Measurements from ENCODE around the gene TMEM132D. TPM values are rescaled to one million over a fixed set of nuclear protein-coding genes. Genes with fewer than 3 reads are reported as not detected.

TMEM132D gene
- total and polyA plus RNA-seq, 2 experiments from 2014 or later = not detected

DNA sequence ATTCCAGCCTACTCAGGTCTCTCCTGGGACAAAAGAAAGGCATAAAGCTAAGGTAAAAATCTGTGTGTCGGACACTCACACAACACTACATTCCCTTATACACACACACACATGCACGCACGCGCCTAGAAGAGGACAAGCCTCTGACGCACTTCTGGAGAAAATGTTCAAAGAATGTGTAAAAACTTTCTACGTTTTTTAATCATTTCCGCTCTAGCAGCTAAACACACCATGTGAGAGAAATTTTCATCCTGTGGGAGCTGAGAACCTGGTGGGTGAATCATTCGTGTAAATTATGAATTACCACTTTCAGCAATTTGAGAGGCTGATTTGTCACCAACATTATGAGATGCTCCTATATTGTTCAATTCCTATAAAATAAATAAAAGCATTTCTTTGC is 494.5 kb downstream of the TMEM132D start:
- Histone ChIP-seq H3K9me3 (ENCODE audit: low read depth) (no peaks in the 10 kb centered on the region), H3K9me2 (ENCODE audit: insufficient read depth) (no peaks in the 10 kb centered on the region), H3K9ac (no peak overlapping the region), H4K20me1 (ENCODE audit: insufficient read depth) (no peaks in the 10 kb centered on the region), H3K4me2 (ENCODE audit: unreplicated experiment) (no peak overlapping the region), H3K27me3 (replicated peaks; ENCODE audit: insufficient read depth) (no peaks in the 10 kb centered on the region), H2AFZ (no peak overlapping the region), H3K27ac (no peak overlapping the region), H3K4me3 (no peak overlapping the region), H3F3A (ENCODE audit: insufficient read depth) (no peaks in the 10 kb centered on the region), H3K79me2 (ENCODE audit: insufficient read depth) (no peaks in the 10 kb centered on the region), H3K36me3 (ENCODE audit: low read depth) (no peaks in the 10 kb centered on the region), H3K4me1 (ENCODE audit: insufficient read depth) (no peaks in the 10 kb centered on the region)
- in situ Hi-C loops (cut with MboI) = no loop called here
- TF ChIP-seq EZH2phosphoT487 (IDR thresholded peaks at IDR 0.05; ENCODE audit: insufficient read depth, low read depth) = no peak
- no peak for TF ChIP-seq EZH2 (IDR thresholded peaks at IDR 0.05; ENCODE audit: insufficient read depth, poor library complexity, severe bottlenecking)
- WGBS, 2 experiments (ENCODE audit: low coverage in 1 of 2, low lambda C conversion rate in 2 of 2, missing lambda C conversion rate in 2 of 2) = 36 to 37% methylated on average over 8 of the region's 8 CpGs
- DNase-seq = no peak

DNA sequence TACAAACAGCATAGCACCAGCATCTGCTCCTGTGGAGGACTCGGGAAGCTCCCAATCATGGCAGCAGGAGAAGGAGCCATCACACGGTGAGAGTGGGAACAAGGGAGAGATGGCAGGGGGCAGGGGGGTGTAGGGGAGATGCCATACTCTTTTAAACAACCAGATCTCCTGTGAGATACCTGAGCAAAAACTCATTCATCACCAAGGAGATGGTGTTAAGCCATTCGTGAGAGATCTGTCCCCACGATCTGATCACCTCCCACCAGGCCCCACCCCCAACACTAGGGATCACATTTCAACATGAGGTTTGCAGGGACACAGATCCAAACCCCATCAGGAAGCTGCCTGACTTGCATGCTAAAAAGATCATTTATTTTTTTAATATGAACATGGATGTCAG is 499.3 kb downstream of the TMEM132D start:
- Histone ChIP-seq H3K27me3 (replicated peaks; ENCODE audit: insufficient read depth) (no peaks in the 10 kb centered on the region), H3K27ac (no peak overlapping the region), H3K9me3 (ENCODE audit: low read depth) (no peaks in the 10 kb centered on the region), H3K9me2 (ENCODE audit: insufficient read depth) (no peaks in the 10 kb centered on the region), H2AFZ (no peak overlapping the region), H3K9ac (no peak overlapping the region), H3K4me1 (ENCODE audit: insufficient read depth) (no peaks in the 10 kb centered on the region), H3K79me2 (ENCODE audit: insufficient read depth) (no peaks in the 10 kb centered on the region), H4K20me1 (ENCODE audit: insufficient read depth) (no peaks in the 10 kb centered on the region), H3F3A (ENCODE audit: insufficient read depth) (no peaks in the 10 kb centered on the region), H3K4me2 (ENCODE audit: unreplicated experiment) (no peak overlapping the region), H3K36me3 (ENCODE audit: low read depth) (no peaks in the 10 kb centered on the region), H3K4me3 (no peak overlapping the region)
- no peak for TF ChIP-seq EZH2 (IDR thresholded peaks at IDR 0.05; ENCODE audit: insufficient read depth, poor library complexity, severe bottlenecking)
- TF ChIP-seq EZH2phosphoT487 (IDR thresholded peaks at IDR 0.05; ENCODE audit: insufficient read depth, low read depth) = no peak
- in situ Hi-C loops (cut with MboI) = no loop called here
- no peak for DNase-seq
- WGBS, 2 experiments (ENCODE audit: low coverage in 1 of 2, low lambda C conversion rate in 2 of 2, missing lambda C conversion rate in 2 of 2) = 12% methylated on average over 3 to 4 of the region's 4 CpGs

DNA sequence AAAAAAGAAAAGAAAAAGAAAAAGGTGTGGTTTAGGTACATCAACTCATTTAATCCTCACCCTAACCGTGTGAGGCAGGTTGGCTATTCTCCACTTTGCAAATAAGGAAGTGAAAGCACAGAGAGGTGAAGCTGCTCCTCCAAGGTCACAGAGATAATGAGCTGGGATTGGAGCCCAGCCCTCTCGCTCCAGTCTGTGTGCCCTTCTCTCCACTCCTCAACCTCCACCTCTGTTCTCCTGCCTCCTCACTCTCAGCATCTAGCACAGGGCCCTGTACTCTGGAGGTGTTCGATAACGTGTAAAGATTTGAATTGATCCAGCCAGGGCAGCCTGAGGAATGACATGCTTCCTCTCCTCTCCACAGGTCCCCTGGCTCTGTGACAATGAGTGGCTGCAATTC is 502.3 kb downstream of the TMEM132D start:
- no peak overlapping the region for H2AFZ ChIP-seq
- H4K20me1 ChIP-seq (ENCODE audit: insufficient read depth) = no peaks in the 10 kb centered on the region
- H3K36me3 ChIP-seq (ENCODE audit: low read depth) = no peaks in the 10 kb centered on the region
- H3K4me2 ChIP-seq (ENCODE audit: unreplicated experiment) = no peak overlapping the region
- H3K27ac ChIP-seq = no peak overlapping the region
- H3K4me1 ChIP-seq (ENCODE audit: insufficient read depth) = no peaks in the 10 kb centered on the region
- H3F3A ChIP-seq (ENCODE audit: insufficient read depth) = no peaks in the 10 kb centered on the region
- WGBS, 2 experiments (ENCODE audit: low coverage in 1 of 2, low lambda C conversion rate in 2 of 2, missing lambda C conversion rate in 2 of 2) = 30 to 31% methylated on average over 4 of the region's 4 CpGs
- H3K9me2 ChIP-seq (ENCODE audit: insufficient read depth) = no peaks in the 10 kb centered on the region
- in situ Hi-C loops (cut with MboI) = no loop called here
- H3K9ac ChIP-seq = no peak overlapping the region
- no peaks in the 10 kb centered on the region for H3K9me3 ChIP-seq (ENCODE audit: low read depth)
- H3K4me3 ChIP-seq = no peak overlapping the region
- DNase-seq = no peak
- H3K79me2 ChIP-seq (ENCODE audit: insufficient read depth) = no peaks in the 10 kb centered on the region
- no peak for TF ChIP-seq EZH2 (IDR thresholded peaks at IDR 0.05; ENCODE audit: insufficient read depth, poor library complexity, severe bottlenecking)
- TF ChIP-seq EZH2phosphoT487 (IDR thresholded peaks at IDR 0.05; ENCODE audit: insufficient read depth, low read depth) = no peak
- no peaks in the 10 kb centered on the region for H3K27me3 ChIP-seq (replicated peaks; ENCODE audit: insufficient read depth)

DNA sequence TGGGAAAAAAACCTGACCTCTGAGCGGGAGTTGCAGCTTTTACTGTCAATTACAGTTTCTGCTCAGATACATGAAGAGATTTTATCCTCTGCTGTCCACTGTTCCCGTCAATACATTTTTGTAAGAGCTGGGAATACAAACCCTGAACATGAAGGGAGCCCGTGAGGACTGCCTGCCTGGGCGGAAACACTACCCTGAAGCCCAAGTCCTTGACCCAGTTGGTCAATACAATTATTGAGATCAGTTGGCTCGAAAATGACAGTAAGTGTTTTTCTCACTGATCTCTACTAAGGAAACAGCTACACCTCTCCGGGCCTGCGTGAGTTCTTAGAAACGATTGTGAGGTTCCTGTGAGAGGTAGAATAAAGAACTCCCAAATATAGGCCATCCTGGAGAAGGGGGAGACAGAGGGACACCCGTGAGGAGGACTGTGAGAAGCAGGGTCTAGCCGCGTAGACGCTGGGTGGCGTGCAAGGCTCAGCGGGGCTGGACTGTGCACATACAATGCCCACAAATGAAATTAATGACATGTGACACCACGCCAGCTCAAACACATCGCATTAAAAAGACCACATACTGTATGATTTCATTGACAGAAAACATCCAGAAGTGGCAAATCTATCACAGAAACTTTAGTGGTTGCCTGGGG is 509.5 kb downstream of the TMEM132D start:
- no peaks in the 10 kb centered on the region for H4K20me1 ChIP-seq (ENCODE audit: insufficient read depth)
- no peaks in the 10 kb centered on the region for H3K4me1 ChIP-seq (ENCODE audit: insufficient read depth)
- H3K36me3 ChIP-seq (ENCODE audit: low read depth) = no peaks in the 10 kb centered on the region
- 40 to 41% methylated on average over 16 of the region's 16 CpGs for WGBS, 2 experiments (ENCODE audit: low coverage in 1 of 2, low lambda C conversion rate in 2 of 2, missing lambda C conversion rate in 2 of 2)
- TF ChIP-seq EZH2 (IDR thresholded peaks at IDR 0.05; ENCODE audit: insufficient read depth, poor library complexity, severe bottlenecking) (no peak), EZH2phosphoT487 (IDR thresholded peaks at IDR 0.05; ENCODE audit: insufficient read depth, low read depth) (no peak)
- H3K4me2 ChIP-seq (ENCODE audit: unreplicated experiment) = no peak overlapping the region
- H3K27me3 ChIP-seq (replicated peaks; ENCODE audit: insufficient read depth) = no peaks in the 10 kb centered on the region
- H3K27ac ChIP-seq = no peak overlapping the region
- in situ Hi-C loops (cut with MboI) = no loop called here
- H3K4me3 ChIP-seq = no peak overlapping the region
- H3K79me2 ChIP-seq (ENCODE audit: insufficient read depth) = no peaks in the 10 kb centered on the region
- H3K9ac ChIP-seq = no peak overlapping the region
- no peaks in the 10 kb centered on the region for H3K9me3 ChIP-seq (ENCODE audit: low read depth)
- H3K9me2 ChIP-seq (ENCODE audit: insufficient read depth) = no peaks in the 10 kb centered on the region
- no peaks in the 10 kb centered on the region for H3F3A ChIP-seq (ENCODE audit: insufficient read depth)
- H2AFZ ChIP-seq = no peak overlapping the region
- no peak for DNase-seq

Data from GM23248 (cell line).